Activated CD4-positive, alpha-beta T cell treated with anti-CD3 and anti-CD28 coated beads, Interleukin-2, amount 50 U/mL, for 48 hours (primary cell): ENCODE results near the gene ADGB.
"Not testable (repeated sequence)": the region's sequence is repeated elsewhere in the genome, so short reads cannot be mapped to it uniquely, and the experiment has no call there.

ENCODE experiments used
- DNase-seq, 2 experiments: peaks; one replicate each; pipeline ENCODE4 v3.0.0-alpha.2; 2020

The ADGB gene

DNA sequence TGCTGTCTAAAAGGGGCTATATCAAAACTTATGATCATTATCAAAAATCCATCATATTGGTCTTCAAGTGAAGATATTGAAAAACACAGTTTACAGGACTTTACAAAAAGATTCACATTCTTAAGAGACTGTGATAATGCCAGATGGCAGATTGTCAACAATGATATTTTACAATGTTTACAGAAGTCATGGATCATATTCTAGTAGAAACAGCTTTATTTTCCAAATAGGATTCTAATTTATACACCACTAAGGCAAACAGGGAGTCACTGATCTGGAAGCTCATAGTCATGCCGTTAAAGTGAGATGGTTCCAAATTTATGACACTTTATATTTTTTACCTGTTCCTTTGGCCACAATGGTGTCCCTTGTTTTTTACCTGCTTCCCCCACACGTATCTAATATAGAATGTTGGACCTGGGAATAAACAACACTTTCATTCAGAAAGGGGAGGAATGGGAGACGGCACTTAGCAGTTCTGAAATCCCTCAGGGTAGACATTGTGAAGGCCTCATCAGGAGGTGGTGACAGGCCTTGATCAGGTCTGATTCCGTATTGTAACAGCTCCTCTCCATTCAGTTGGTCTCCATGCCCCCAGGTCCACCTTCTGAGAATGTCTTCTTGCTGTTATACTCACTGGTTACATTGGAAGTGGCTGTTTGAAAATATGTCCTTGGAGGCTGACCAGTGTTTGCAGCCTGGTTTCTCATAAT is 228.6 kb downstream of the ADGB start:
- no peak for DNase-seq

DNA sequence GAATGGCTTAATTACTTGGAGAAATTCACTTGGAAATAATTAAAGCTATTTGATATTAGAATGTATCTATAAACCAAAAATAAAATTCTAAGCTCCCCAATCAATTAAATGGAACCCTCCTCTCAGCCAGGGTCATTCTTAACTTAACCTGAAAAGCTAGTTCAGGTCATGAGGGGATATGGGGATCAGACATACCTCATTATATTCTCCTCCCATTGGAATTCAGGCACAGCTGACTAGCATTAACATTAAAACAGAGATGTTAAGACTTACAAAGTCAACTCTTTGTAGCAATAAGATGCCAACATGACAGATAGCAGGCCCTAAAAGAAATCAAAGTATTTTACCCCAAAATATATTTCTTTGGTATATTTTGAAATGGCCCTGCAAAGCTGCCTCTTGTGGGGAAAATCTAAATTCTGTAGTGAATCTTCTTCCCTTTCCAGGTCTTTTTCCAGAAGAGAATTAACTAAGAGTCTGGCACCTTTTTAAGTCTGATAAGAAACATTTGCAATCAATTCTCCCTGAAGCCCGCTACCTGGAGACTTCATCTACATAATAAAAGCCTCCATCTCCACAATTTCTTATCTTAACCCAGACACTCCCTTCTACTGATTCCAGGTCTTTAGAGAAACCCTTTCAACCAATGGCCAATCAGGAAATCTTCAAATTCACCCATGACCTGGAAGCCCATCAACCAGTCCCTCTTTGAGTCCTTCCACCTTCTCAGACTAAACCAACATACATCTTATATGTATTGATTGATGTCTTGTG is 231.2 kb downstream of the ADGB start:
- no peak for DNase-seq

DNA sequence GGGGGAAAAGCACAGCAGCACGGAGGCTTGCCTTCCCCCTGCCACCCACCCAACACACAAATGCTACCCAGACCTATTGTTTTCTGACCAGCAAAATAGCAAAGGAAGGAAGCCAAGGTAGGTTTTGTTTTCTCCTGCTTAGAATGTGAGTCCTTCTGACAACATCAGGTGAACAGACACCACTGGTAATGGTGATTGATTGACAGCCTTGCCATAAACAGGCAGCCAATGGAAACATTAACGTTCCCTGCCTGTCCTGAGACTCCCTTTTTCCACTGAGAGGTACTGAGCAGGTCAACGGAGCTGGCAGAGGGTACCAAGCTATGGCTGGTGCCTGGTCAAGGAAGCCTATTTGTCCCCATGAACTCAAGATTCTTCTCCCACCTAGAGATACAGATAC is 234.4 kb downstream of the ADGB start:
- DNase-seq, result no peak

DNA sequence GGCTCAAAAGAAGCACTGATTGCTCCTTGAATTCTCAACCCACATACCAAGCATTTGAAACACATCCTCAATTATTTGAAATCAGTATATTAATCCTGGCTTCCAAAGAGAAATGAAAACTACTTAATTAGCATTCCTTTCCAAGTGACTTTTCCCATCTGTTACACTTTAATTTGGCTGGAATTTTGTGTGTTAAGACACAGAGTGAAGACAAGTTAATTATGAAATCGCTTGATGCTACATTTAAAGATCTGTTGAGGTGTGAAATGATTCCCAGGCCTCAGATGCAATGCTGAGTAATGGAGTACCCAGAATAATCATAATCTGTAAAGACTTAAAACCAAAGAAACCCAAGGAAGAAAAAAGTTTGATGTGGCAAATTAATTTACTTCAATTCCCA is 241.4 kb downstream of the ADGB start:
- DNase-seq, result no peak

DNA sequence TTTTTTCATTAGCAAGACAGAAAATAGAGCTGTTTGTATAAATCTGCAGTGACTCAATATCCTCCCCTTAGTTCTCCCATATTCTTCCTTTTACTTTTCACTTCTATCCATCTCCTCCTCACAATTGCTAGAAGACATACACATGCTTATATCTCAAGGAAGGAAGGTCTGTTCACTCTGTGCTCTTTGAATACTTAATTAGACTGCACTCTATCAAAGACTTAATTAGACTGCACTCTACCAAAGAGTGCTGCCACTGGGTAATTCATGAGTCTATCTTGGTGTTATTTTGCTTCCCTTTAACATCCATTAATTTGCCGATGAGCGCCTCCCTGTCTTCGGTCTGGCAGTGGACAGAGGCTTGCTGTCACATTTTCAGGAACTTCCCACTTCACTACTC is 241.9 kb downstream of the ADGB start:
- no peak for DNase-seq

DNA sequence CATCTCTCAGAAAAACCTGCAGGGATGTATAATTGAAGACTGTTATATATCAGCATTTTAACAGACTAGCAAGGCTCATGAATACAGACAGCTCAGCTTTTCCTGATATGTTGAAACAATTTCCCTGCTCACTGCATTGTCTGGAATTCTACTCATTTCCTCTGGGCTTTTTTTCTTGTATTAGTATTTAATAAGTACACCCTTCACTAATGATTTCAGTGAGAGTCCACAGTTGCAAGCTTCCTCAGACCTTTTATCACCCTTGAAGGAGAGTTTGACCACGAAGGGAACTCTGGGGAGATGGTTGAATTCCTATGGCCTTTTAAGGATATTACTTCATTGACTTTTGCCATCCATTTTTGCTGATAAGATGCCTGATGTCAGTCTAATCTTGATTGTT is 248.7 kb downstream of the ADGB start:
- no peak for DNase-seq

DNA sequence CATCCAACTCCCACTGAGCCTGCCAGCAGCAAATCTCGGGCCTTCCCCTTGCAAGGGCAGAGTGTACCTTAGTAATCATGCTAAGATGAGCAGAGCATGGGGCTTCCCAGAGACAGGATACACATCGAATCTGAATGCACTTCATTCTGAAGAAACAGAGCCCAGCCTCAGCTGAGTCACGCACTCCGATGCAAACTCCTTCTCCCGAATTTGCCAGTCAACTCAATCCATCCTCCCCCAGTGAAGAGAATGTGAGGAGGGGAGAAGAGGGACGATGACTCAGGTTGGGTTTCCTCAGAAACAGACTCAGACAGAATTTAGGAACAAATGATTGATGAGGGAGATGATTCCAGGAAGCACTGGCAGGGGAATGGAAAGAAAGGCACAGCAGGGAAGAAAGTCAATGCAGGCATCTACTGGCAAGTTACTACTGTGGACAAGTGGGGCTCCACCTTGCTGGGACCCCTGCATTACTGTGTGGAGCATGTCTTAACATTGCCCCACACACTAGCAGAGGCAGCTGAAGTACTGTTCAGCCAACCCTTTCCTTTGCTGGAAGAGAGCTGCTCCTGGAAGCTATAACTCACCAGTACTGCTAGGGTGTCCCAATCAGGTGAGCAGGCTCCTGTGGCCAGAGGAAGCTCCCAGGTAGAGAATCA is 251.6 kb downstream of the ADGB start:
- peak; percentile 50 to 67 for DNase-seq

DNA sequence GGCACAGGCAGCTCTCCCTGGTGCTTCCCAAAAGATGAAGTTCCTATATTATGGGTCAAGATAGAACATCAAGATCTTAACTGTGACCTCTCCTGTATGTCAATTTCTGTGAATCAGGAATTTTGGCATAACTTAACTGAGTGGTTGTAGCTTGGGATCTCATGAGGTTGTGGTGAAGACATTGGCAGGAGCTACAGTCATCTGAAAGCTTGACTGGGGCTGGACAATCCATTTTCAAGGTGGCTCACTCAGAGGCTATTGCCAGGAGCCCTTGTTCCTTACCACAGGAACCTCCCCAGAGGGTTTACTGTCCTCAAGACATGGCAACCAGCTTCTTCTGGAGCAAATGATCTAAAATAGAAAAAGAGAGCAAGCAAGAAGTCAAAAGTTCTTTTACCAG is 252.2 kb downstream of the ADGB start:
- DNase-seq, result no peak

DNA sequence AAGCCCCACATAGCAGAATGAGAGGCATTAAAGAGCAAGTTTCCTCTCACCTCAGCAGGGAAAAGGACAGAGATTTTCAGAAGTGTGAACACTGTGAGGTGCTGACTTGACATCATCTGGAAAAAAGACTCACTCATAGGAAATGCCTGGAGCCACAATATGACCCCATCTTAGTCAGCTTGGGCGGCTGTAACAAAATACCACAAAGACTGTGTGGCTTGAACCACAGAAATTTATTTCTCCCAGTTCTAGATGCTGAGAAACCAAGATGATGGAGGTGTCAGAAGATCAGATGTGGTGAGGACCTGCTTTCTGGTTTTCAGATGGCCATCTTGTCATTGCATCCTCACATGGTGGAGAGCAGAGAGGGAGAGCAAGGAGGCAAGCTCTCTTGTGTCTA is 253.1 kb downstream of the ADGB start:
- DNase-seq, result peak in 1 of 2 experiments; percentile 32

DNA sequence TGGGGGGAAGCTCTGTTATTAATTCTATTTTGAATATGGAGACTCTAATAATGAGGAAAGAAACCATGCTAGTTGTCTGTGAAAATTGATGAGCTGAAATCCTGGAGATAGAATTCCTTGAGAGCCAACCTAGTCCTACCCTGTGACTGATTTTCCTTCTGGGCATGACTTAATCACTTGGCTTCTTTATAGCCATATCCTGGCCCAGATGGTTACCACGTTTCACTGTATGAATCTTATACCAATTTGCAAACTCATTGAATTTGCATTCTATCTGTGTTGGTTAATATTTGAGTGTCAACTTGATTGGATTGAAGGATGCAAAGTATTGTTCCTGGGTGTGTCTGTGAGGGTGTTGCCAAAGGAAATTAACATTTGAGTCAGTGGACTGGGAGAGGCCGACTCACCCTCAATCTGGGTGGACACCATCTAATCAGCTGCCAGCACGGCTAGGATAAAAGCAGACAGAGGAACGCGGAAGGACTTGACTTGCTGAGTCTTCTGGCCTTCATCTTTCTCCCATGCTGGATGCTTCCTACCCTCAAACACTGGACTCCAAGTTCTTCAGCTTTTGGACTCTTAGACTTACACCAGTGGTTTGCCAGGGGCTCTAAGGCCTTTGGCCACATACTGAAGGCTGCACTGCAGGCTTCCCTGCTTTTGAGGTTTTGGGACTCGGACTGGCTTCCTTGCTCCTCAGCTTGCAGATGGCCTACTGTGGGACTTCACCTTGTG is 255.9 kb downstream of the ADGB start:
- not testable (repeated sequence) for DNase-seq

DNA sequence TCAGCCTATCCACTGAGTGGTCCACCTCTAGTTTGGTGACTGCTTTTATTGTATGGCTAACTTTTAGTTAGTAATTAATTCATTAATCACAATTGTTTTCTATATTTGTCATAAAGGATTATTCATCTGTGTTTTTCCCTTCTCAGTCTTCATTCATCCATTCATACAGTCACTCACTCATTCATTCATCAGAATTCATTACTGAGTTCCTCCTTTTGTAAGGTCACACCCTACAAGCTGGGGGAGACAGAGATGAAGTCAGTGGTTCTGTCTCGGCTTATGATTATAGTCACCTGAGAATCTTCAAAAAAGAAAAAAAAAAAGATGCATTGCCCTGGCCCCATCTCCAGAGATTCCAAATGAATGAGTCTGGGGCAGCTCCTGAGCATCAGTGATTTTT is 257.1 kb downstream of the ADGB start:
- no peak for DNase-seq

DNA sequence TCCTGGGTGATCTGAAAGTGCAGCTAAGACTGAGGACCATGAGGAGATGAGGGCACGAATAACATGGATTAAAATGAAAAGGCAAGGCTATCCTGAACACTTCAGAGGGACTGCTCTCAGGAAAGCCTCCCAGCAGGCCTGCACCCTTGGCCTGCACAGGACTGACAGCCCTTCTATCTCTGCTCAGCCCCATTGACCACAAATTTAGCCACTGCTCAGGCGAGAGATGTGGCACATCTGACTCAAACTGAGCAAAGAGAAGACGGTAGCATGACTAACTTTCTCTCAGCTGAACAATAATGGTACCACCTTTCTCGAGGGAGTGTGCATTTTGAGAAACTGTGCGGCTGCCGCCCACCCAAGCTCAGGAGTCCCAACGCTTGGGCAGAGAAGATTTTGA is 257.5 kb downstream of the ADGB start:
- peak; percentile 40 to 53 for DNase-seq

DNA sequence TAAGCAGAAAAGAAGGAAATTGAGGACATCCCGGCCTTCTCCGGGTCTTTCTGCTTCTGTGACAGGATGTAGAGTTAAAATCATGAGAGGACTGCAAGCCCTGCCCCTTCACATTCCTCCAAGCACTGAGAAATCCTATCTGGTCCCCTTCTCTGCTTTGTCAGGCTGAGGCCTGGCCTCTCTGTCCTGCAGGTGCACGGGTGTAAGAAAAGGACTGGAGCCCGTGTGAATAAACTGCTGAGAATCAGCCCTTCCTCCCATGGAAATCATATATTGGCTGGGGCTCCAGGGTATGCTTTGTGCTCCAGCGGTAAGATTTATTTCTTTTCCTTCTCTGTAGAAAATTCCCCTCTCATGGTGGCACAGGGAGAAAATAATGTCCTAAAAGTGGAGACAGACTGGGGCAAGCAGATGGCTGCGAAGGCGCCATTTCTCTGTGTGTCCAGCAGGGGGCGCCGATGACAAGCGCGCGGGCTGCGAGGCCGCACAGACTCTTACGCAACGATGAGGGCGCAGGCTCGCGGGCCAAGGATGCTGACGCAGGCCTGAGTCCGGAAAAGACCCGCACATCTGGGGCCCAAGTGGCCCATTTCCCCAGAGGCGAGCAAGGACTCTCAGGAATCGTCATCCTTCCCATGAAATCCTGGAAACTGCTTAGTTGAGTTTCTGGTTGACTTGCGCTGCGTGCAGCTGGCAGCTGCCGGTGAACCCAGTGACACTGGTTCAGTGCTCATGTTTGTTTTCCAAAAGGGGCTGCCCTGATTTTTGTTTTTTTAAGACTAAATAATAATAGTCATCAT is 258.6 kb downstream of the ADGB start:
- DNase-seq, result peak; percentile 78

DNA sequence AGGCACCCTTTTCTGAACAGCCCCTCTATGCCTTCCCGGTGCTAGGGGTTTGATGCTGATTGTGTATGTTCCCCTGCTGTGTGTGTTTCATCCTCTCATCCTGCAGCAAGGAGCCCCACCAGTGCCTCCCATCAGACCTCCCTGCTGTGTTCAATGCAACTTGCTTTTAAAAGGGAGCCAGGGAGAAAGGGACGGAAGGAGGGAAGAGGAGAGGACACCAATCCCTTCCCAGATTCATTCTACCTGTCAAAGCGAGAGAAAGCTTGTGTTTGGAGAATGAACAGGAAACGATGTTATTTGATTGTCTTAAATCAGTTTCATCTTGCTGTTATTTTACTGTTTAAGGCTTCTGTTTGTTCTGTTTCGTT is 259.2 kb downstream of the ADGB start:
- DNase-seq, result no peak

DNA sequence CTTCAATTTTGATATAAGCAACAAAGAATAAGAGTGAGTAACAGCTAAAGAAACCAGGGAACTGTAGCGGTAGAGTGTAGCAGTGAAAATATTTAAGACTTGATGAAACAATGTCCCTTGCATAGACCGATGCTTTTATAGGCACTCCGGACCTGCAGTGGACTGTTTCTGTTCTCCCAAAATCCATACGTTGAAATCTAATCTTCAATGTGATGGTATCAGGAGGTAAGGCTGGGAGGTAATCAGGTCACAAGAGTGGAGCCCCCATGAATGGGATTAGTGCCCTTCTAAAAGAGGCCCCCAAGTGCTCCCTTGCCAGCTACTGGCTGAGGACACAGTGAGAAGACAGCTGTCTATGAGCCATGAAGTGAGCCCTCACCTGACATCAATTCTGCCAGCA is 260.4 kb downstream of the ADGB start:
- DNase-seq, result no peak

DNA sequence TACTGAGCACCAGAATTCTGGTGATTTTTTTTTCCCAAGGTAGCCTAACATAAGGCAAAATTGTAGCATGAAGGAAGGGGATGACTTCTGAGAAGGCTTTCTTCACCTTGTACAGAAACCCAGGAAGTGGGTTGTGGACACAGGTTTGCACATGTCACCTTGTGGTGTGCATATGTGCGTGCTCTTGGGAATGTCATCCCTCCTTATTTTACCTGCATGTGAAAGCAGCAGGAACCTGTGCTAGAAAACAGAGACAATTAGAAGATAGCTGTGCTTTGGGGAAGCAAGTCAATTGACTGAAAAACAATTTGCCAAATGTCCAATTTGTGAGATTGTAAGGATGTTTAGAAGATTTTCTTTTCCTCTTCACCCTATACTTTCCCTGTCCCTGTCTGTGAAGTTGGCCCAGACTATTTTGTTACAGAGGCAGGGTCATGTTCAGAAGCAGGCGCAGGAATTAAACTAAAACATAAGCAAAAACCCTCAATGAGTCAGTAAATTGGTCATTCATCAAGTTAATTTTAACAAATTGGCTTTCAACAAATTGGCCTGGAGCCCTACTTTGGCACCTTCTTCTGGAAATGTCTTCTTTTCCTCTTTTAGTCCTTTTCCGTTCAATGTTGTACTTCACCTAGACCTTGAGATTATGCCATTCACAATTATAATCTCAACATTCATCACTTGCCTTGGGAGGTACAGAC is 261.2 kb downstream of the ADGB start:
- no peak for DNase-seq

DNA sequence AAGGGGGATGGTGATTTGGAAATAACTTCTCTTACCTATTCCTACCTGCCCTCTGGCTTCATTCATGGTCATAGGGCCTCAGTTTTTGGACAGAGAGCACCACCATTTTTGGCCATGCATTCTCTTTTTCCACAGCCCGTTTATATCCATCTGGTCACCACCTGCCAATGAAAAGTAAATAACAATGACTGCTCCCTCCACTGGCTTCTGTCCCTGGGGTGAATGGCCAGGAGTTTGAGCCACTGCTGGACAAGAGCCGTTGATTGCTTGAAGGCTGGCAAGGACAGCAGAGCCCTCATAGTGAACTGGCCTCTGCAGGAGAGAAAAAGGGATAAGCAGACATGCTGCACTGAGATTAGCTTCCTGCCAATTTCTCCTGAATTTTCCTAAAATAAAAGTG is 261.8 kb downstream of the ADGB start:
- no peak for DNase-seq

DNA sequence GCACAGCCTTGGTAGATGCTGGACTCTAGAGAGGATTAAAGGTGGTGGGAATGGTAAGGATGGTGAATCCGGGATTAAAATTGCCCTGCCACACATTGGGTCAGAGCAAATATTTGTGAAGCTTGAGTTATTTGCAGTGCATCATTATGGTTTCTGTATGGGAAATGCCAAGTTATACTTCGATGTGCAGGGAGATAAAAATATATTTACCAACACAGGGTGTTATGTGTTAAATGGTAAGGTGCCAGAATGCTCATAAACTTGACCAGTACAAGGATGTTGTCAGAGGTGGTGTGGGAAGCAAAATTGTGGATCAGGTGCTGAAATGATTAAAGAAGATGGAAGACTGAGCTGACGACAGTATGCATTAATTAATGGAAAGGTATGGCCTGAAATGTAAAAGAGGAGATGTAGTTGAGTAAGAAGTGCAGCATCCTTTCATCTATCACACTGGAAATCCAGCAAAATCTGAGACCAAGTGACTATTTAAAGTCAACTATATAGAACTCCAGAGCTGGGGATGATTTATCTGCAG is 262.3 kb downstream of the ADGB start:
- DNase-seq, result no peak

DNA sequence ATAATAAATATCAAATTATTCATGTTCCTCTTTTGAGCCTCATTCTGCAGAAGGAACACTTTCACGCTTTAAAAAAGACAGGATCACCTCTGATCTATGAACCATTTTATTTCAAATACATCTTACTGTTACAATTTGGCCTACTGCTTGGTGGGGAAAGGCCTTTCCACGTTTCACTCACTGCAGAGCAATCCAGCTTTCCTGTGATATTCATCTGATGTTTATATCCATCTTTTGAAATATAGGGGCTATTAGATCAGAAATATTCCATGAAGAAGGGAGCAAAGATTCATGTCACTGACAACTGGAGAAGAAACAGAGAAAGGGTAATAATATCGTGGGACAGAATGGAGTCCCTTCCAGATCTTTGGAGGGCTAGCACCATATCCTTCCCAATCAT is 262.9 kb downstream of the ADGB start:
- DNase-seq, result no peak

DNA sequence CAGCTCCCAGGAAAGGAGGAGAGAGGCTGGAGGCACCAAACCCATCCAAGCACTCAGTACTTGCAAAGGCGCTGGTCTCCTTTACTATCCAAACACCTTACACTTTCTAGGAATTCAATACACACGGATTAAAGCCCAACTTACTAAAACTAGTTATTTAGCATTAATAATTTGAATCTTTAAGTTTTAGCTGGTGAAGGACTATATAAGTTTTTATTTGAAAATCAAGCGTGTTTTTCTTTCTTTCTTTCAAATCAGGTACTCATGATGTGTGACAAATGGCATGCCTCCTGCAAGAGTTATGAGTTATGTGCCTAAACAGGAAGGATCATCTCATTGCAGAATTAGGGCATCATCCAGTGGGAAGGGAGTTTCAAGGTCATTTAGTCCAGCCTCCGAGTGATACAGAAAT is 263.7 kb downstream of the ADGB start:
- DNase-seq, result no peak

DNA sequence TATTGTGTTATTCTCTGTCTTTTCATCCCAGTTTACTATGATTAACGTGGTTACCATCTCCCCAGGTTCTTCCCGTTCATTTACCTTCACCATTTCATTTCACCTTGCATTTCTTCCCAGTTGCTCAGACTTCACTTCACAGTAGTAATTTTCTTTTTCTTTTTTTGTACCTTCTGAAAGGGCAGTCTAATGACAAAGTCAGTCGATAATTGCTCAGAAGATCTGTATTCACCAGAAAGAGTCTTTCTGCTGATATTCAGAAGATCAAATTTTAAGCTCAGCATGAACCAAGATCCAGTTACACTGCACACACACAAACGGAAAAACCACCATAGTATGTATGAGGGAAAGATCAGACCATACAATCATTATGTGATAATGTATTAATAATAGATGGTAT is 265.5 kb downstream of the ADGB start:
- no peak for DNase-seq

DNA sequence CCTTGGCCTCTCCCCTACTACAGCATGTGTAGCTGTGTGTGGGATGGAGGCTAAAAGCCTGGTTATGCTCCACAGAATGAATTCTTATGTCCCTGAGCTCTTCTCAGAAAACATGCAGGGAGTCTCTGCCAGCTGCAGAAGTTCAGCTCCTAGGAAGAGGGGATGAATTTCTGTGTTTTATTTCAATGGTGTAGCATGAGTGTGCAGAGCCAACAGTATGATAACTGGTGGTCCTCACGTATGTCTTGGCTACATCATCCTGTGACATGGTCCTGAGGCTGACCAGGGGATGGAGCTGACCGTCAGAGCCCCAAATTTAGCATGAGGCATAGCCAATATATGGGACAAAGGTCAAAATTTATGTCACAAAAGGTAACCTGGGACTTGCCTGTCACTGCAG is 266.1 kb downstream of the ADGB start:
- DNase-seq, result no peak
